Progenitor cell of endocrine pancreas (in vitro differentiated cells): ENCODE results near the gene CIB1. TPM values are rescaled to one million over a fixed set of nuclear protein-coding genes. Genes with fewer than 3 reads are reported as not detected.

Source experiments
- DNase-seq: peaks from one replicate; pipeline ENCODE4 v3.0.0; 2021; ENCODE audit warnings: low spot score; ENCODE audit not compliant: unreplicated experiment
- H3K27ac Mint-ChIP-seq: 2 replicates; pipeline ENCODE4 v1.8.0; 2021; ENCODE audit warnings: mild to moderate bottlenecking, moderate library complexity, mixed read lengths
- H3K27me3 Mint-ChIP-seq: 2 replicates; pipeline ENCODE4 v1.8.0; 2021; ENCODE audit warnings: mixed read lengths
- H3K36me3 Mint-ChIP-seq: 2 replicates; pipeline ENCODE4 v1.8.0; 2022; ENCODE audit warnings: mixed read lengths; ENCODE audit not compliant: insufficient read depth
- H3K4me1 Mint-ChIP-seq: 2 replicates; pipeline ENCODE4 v1.8.0; 2021; ENCODE audit warnings: low read depth, mixed read lengths
- H3K4me3 Mint-ChIP-seq: 2 replicates; pipeline ENCODE4 v1.8.0; 2021; ENCODE audit warnings: low read depth, mild to moderate bottlenecking, moderate library complexity, mixed read lengths
- H3K9me3 Mint-ChIP-seq: 2 replicates; pipeline ENCODE4 v1.8.0; 2021; ENCODE audit warnings: low read depth, mixed read lengths
- CTCF ChIP-seq: fragments of 200-600 bp; sonication (generic); IDR thresholded peaks from one replicate; pipeline ENCODE4 v1.5.0; 2021; ENCODE audit warnings: antibody characterized with exemption, mild to moderate bottlenecking; ENCODE audit not compliant: unreplicated experiment
- total RNA-seq: library from RNA; stranded (reverse); gene quantifications from 2 replicates; pipeline ENCODE4 v1.2.1, GENCODE V29; 2021

Gene CIB1
- total RNA-seq, 1 donor from 2014 or later, result 28.3 TPM

- no peak for DNase-seq
- H3K9me3 Mint-ChIP-seq, result no peaks in the 10 kb centered on the region
- H3K27ac Mint-ChIP-seq, result no peak overlapping the region
- H3K4me1 Mint-ChIP-seq, result peaks cover 13% of the 10 kb centered on the region
- H3K36me3 Mint-ChIP-seq, result no peaks in the 10 kb centered on the region
- no peaks in the 10 kb centered on the region for H3K27me3 Mint-ChIP-seq
- TF ChIP-seq CTCF, result no peak
- H3K4me3 Mint-ChIP-seq, result no peak overlapping the region
These were observed 21.3 kb downstream of the CIB1 start for GRCh38 chr15:90212221-90213098.

GRCh38 chr15:90211440-90212143 is 22.1 kb downstream of the CIB1 start:
- DNase-seq, result no peak
- Mint-ChIP-seq H3K9me3 (no peaks in the 10 kb centered on the region), H3K27ac (no peak overlapping the region), H3K36me3 (no peaks in the 10 kb centered on the region), H3K27me3 (no peaks in the 10 kb centered on the region), H3K4me3 (no peak overlapping the region), H3K4me1 (peaks cover 13% of the 10 kb centered on the region)
- no peak for TF ChIP-seq CTCF

- H3K4me1 Mint-ChIP-seq, result peaks cover 13% of the 10 kb centered on the region
These were observed 22.7 kb downstream of the CIB1 start for GRCh38 chr15:90211009-90211408.

GRCh38 chr15:90210593-90210992 is 23.1 kb downstream of the CIB1 start:
- Mint-ChIP-seq H3K4me1 (peaks cover 13% of the 10 kb centered on the region), H3K27me3 (no peaks in the 10 kb centered on the region), H3K4me3 (no peak overlapping the region), H3K36me3 (no peaks in the 10 kb centered on the region), H3K9me3 (no peaks in the 10 kb centered on the region), H3K27ac (peak overlapping the region; percentile 69)
- DNase-seq, result no peak
- no peak for TF ChIP-seq CTCF

More at GRCh38 chr15:90211009-90211408, 22.7 kb downstream of the CIB1 start:
- H3K36me3 Mint-ChIP-seq, result no peaks in the 10 kb centered on the region
- no peak for DNase-seq
- H3K27me3 Mint-ChIP-seq, result no peaks in the 10 kb centered on the region
- no peak for TF ChIP-seq CTCF
- peak overlapping the region; percentile 69 for H3K27ac Mint-ChIP-seq
- no peak overlapping the region for H3K4me3 Mint-ChIP-seq
- H3K9me3 Mint-ChIP-seq, result no peaks in the 10 kb centered on the region

- no peak for TF ChIP-seq CTCF
- DNase-seq, result no peak
- no peaks in the 10 kb centered on the region for H3K36me3 Mint-ChIP-seq
- peaks cover 13% of the 10 kb centered on the region for H3K4me1 Mint-ChIP-seq
- no peaks in the 10 kb centered on the region for H3K9me3 Mint-ChIP-seq
- no peak overlapping the region for H3K27ac Mint-ChIP-seq
- no peak overlapping the region for H3K4me3 Mint-ChIP-seq
- H3K27me3 Mint-ChIP-seq, result no peaks in the 10 kb centered on the region
These were observed 24.1 kb downstream of the CIB1 start for GRCh38 chr15:90209591-90209990.
